Body of pancreas (tissue), 4 donors: ENCODE results near the gene ACTR3C. TPM values are rescaled to one million over a fixed set of nuclear protein-coding genes. Genes with fewer than 3 reads are reported as not detected.
"Not testable (repeated sequence)": the region's sequence is repeated elsewhere in the genome, so short reads cannot be mapped to it uniquely, and the experiment has no call there.

Experiments
- ATAC-seq: fragments of 150-250 bp; one replicate; pipeline ENCODE4 v1.9.1; 2016
- DNase-seq, 4 donors: peaks; one replicate each; pipeline ENCODE4 v3.0.0-alpha.2; 2019
- H3K27ac ChIP-seq, 4 donors: fragments of 200-600 bp; sonication (generic); 1 replicate in 3 of 4; 2 replicates in 1 of 4; pipeline versions ENCODE4 v1.5.1 to v1.6.1; 2016 to 2019; ENCODE audit warnings: mild to moderate bottlenecking in 1 of 4, mixed read lengths in 1 of 4, moderate library complexity in 1 of 4
- H3K27me3 ChIP-seq, 2 donors: fragments of 200-600 bp; sonication (generic); one replicate each; pipeline ENCODE4 v1.6.0; 2016; ENCODE audit warnings: mild to moderate bottlenecking in 1 of 2
- H3K36me3 ChIP-seq, 2 donors: fragments of 200-600 bp; sonication (generic); replicated peaks in 1 of 2; 2 replicates each; pipeline ENCODE4 v1.5.1; 2016; ENCODE audit warnings: low read depth in 2 of 2; ENCODE audit not compliant: insufficient read depth in 1 of 2
- H3K4me1 ChIP-seq: fragments of 200-600 bp; sonication (generic); one replicate; pipeline ENCODE4 v1.6.0; 2016
- H3K4me3 ChIP-seq, 2 donors: fragments of 200-600 bp; sonication (generic); 1 replicate in 1 of 2; 2 replicates in 1 of 2; pipeline ENCODE4 v1.5.1; 2016 to 2019
- H3K9me3 ChIP-seq, 3 donors: fragments of 200-600 bp; sonication (generic); 1 replicate in 2 of 3; 2 replicates in 1 of 3; pipeline ENCODE4 v1.5.1; 2016
- WGBS, 2 donors: methylation state at CpG; one replicate each; pipeline ENCODE4 v1.1.5; 2017; 5-methylcytosine and 5-hydroxymethylcytosine counted together
- intact Hi-C: fragments of 100-400 bp; cut with DNase I; formaldehyde crosslinking; loops from one replicate; pipeline ENCODE4 v1.15.1; 2023
- total RNA-seq, 2 donors: library from RNA; depleted of rRNA; stranded (reverse); fragments of >200 nt; gene quantifications; one replicate each; pipeline ENCODE4 v1.1.0, GENCODE V29; 2016

Gene ACTR3C
- total RNA-seq, 2 donors from 2014 or later = 35.5 to 69.9 TPM

DNA sequence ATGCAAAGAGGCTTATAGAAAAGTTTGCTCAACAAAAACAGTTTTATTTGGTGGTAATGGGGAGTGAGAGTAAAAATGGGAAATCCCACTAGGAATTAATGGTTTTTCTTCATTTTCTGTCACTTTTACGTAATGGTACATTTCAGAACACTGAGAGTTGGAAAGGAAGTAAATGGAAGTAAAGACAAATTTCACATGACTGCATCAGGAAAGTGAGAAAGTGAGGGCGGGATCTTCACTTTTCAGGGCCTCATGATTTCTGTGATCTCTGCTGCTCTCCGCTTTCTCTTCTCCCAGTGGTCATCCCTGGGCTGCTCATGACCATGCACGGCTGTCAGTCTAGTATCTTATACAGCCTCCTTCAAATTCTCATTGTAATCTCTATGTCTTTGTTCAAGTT, 117.5 kb downstream of the ACTR3C start:
- H3K4me1 ChIP-seq, ATAC-seq, DNase-seq, H3K27ac ChIP-seq, H3K36me3 ChIP-seq, intact Hi-C loops, H3K4me3 ChIP-seq, H3K9me3 ChIP-seq, H3K27me3 ChIP-seq: not testable (repeated sequence)
- WGBS, 2 donors = 81 to 89% methylated on average over 4 of the region's 4 CpGs

DNA sequence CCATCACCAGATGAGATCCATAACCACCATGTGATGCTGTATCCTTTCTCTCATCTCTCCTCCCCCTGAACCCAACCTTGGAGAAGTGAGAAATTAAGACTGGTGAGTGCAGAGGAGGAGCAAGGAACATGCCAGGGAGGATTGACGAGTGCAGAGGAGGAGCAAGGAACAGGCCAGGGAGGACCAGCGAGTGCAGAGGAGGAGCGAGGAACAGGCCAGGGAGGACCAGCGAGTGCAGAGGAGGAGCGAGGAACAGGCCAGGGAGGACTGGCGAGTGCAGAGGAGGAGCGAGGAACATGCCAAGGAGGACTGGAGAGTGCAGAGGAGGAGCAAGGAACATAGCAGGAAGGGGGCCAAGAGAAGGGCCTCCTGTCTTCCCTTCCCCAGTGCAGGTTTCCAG, 118.8 kb downstream of the ACTR3C start:
- WGBS, 2 donors = 91 to 96% methylated on average over 7 of the region's 7 CpGs
- H3K4me3 ChIP-seq, H3K9me3 ChIP-seq, intact Hi-C loops, H3K27ac ChIP-seq, H3K36me3 ChIP-seq, ATAC-seq, DNase-seq, H3K4me1 ChIP-seq, H3K27me3 ChIP-seq: not testable (repeated sequence)

- ATAC-seq, H3K9me3 ChIP-seq, H3K4me1 ChIP-seq, H3K27me3 ChIP-seq, DNase-seq, H3K4me3 ChIP-seq, H3K36me3 ChIP-seq, H3K27ac ChIP-seq, intact Hi-C loops: not testable (repeated sequence)
- WGBS, 2 donors = 83 to 88% methylated on average over 4 of the region's 4 CpGs
These were observed 120.5 kb downstream of the ACTR3C start for GRCh38 chr7:150202894-150203293.

Other genes starting within 250 kb of the ACTR3C start
- gene LRRC61, start 190 bp downstream of the ACTR3C start, total RNA-seq = 10 to 100 TPM in 1 of 2 donors, 1 to 10 TPM in 1; 4.9 to 25.2 TPM
- 100 to 1,000 TPM; 245 to 400 TPM for gene RARRES2, start 18.1 kb upstream of the ACTR3C start, total RNA-seq
- gene REPIN1, start 45.3 kb upstream of the ACTR3C start, total RNA-seq = 100 to 1,000 TPM in 1 of 2 donors, 10 to 100 TPM in 1; 77.0 to 117 TPM
- gene ZNF775, start 55.8 kb upstream of the ACTR3C start, total RNA-seq = 10 to 100 TPM in 1 of 2 donors, 1 to 10 TPM in 1; 6.0 to 10.2 TPM
- 1 to 10 TPM in 1 of 2 donors, under 1 TPM in 1; 0.99 to 5.4 TPM for gene GIMAP8, start 127.1 kb upstream of the ACTR3C start, total RNA-seq
- gene GIMAP7, start 191.3 kb upstream of the ACTR3C start, total RNA-seq = 1 to 10 TPM; 3.6 to 5.7 TPM
- 10 to 100 TPM in 1 of 2 donors, 1 to 10 TPM in 1; 8.2 to 13.0 TPM for gene GIMAP4, start 243.8 kb upstream of the ACTR3C start, total RNA-seq